HG03095 (cell line): ENCODE measurements around the gene KRT23.

Experiments used
- ATAC-seq: cut with Tn5 transposase; IDR thresholded peaks from one replicate; pipeline ENCODE4 v1.9.1; 2021; ENCODE audit warnings: moderate library complexity; ENCODE audit not compliant: unreplicated experiment

KRT23 gene, protein sequence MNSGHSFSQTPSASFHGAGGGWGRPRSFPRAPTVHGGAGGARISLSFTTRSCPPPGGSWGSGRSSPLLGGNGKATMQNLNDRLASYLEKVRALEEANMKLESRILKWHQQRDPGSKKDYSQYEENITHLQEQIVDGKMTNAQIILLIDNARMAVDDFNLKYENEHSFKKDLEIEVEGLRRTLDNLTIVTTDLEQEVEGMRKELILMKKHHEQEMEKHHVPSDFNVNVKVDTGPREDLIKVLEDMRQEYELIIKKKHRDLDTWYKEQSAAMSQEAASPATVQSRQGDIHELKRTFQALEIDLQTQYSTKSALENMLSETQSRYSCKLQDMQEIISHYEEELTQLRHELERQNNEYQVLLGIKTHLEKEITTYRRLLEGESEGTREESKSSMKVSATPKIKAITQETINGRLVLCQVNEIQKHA

DNA sequence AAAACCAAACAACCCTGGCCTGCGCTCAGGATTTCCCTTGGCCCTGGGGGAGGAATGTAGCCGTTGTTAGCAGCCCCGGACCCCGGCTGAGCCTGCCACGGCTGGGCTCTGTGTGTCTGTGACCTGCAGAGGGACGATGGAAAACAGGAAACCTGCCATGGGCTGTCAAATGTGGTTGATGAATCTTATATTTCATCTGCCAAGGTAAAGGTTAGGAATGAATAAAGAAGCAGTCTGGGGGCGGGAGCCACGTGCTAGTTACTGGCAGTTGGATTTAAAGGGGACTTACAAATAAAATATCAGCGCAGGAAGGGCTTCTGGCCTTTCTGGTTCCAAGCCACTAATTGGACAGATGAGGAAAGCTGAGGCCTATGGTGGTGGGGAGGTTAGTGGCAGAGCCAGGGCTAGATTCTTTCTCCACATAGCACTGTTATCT is at the start of gene KRT23:
Gene KRT23 (minus strand): TSS at position 263 of the 436 bp plus-strand sequence. CDS start 1,043 bp downstream, outside the sequence.
- no peak for ATAC-seq

DNA sequence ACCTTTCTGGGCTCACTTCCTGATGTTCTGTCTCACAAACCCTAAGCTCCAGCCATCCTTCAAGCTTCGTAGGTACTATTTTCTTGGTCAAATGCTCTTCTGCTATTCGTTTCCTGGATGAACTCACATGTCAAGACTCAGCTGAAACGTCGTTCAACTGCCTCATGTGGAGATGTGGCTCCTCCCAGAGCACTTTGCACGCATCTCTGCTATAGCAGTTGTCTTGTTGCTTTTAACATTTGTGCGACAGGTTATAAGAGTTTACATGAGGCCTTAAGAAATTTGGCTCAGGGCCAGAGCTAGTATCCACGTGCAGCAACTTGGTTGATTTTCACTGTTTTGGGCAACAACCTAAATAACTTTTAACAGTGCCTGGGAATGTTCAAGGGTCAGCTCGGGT is 49.5 kb upstream of the KRT23 start:
- no peak for ATAC-seq

DNA sequence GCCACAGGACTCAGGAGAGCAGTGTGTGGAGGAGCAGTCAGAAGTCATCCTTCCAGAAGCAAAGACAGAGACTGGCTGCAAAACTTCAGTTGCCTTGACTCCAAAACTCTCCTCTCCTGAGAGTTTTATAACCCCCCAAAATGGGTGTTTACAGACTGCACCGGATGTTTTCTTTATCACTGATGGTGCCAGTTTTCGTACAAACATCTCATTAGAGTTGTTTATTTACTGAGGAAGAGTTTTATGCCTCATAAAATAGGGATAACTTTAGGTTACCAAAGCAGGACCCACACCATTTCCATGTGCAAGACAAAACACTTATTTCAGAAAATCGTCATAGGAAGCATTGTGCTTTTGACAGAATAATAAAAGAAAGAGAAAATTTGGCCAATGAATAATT is 46.8 kb upstream of the KRT23 start, which contains the start of gene KRT40:
Gene KRT40 (minus strand): TSS at position 101 of the 400 bp plus-strand sequence. CDS start 53 bp downstream, at position 48.
- ATAC-seq, result no peak

DNA sequence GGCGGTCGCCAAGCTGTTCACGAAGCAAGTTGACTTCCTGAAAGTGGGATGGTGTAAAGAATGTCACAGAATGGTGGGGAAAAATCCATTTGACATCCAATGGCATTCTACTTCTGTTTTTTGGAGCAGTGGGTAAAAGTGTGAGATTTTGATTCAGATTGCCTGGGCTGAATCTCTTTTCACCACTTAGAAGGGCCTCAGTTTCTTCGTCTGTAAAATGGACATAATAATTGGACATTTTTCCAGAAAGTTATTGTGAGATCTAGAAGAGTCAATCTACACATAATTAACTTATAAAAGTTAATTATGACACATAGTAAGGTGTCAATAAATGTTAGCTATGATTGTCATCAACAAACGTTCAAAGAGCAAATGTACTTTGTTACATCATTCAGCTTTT is 43.7 kb upstream of the KRT23 start:
- ATAC-seq, result no peak

DNA sequence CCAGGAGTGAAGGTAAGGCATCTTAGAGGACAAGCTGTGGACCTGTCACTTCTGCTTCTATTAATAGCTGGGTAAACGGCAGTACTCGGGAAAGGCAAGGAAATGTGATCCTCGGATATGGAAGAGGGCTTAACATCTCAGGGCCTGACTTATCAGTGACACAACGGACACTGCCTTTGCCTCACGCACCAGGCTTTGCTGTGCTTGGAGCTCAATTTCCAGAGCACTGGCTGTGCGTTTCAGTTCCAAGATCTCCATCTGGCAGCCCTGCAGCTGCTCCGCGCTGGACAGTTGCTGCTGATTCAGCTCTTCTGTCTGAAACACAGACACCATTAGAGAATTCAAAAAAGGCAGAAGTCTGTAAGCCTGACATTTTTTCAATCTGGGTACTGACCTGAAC is 43.1 kb upstream of the KRT23 start:
- ATAC-seq, result no peak

DNA sequence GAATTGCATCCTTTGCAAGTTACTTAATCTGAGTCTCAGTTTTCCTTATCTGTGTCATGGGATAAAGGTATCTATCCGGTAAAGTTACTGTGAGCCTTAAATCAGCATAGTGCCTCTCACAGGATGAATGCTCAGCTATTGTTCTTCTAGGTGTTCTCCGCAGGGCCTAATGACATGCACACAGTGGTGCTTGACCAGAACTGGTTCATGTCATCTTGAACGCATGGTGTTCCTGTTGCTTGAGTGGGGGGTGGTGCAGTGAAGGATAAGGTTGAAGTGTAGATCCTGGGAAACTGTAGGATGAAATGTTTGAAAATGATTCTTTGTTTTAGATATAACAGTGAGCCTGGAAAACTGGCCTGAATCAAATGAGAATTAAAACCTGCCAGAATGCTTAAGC is 42.7 kb upstream of the KRT23 start:
- no peak for ATAC-seq

DNA sequence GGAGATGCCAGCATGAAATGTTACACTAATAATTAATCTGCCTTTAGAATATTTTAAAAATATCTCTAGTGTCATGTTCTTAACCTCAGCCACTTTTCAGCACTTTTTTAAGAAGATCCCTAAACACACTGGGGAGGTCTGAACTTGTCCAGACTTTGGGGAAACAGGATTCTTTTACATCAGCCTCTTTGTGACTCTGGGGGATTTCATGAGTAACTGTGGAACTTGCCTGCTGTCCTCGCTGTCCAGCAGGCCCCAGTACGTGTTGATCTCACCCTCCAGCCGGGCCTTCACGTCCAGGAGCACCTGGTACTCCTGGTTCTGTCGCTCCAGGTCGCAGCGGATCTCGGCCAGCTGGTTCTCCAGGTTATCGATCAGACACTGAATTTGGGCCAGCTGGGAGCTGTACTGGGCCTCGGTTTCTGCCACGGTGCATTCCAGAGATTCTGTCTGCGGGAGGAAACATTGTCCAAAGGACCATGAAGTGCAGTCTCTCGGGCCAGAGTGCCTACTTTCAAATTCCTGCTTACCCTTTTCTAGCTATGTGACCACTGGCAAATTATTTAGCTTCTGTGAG is 41.2 kb upstream of the KRT23 start:
- no peak for ATAC-seq

DNA sequence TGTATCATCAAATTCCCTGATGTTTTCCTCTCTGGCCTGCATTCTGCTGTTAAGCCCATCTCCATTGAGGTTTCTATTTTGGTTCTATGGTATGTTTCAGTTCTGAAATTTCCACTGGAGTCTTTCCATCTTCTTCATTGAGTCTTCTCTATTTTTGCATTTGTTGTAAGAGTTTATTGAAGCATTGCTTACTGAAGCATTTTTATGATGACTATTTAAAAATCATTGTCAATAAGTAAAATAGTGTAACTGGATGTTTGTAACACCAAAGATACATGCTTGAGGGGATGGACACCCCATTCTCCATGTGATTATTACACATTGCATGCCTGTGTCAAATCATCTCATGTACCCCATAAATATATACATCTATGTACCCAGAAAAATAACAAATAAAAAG is 38.1 kb upstream of the KRT23 start:
- ATAC-seq, result no peak

DNA sequence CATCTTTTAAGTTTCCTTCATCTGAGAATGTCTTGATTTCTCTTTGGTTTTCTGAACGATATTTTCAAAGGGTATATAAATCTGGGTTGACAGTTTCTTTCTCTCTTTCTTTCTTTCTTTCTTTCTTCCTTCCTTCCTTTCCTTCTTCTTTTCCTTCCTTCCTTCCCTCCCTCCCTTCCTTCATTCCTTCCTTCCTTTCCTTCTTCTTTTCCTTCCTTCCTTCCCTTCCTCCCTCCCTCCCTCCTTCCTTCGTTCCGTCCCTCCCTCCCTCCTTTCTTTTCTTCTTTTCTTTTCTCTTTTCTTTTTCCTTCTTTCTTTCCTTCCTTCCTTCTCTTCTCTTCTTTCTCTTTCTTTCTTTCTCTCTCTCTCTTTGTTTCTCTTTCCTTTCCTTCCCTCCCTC is 36.9 kb upstream of the KRT23 start:
- no peak for ATAC-seq

DNA sequence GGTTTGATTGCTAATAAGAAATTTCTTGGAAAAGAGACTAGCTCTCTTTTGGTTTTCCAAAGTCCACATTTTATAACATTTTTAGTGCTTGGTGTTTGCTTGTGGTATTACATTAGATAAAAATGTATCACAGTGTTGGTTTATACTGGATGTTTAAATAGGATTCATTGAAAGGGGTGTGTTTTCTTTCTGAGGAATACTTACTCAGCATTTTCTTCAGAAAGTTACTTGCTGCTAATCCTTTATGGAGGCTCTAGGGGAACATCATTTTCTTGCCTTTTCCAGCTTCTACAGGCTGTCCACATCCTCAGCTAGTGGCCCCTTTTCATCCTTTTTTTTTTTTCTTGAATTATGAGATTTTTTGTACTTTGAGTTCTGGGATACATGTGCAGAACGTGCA is 30.1 kb upstream of the KRT23 start:
- no peak for ATAC-seq

DNA sequence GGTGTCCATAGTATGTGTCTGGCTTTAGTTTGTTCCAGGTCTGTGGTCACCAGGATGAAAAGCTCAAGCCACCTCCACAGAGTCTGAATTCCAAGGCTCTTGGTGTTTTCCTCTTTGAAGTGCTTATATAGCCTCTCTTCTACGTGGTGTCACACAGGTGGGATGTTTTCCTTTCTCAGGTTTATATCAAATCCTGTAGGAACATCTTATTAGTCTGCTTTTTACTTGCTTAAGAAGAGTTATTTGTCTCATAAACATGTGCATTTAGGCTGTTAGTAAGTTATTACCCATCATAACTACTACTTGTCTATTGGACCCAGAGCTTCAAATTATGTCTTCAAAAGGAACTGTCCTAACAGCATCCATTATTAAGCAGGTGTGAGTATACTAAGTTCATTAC is 29.4 kb upstream of the KRT23 start, which contains the start of gene KRT39:
Gene KRT39 (minus strand): TSS at position 101 of the 400 bp plus-strand sequence. CDS start 92 bp downstream, at position 9.
- ATAC-seq, result no peak

DNA sequence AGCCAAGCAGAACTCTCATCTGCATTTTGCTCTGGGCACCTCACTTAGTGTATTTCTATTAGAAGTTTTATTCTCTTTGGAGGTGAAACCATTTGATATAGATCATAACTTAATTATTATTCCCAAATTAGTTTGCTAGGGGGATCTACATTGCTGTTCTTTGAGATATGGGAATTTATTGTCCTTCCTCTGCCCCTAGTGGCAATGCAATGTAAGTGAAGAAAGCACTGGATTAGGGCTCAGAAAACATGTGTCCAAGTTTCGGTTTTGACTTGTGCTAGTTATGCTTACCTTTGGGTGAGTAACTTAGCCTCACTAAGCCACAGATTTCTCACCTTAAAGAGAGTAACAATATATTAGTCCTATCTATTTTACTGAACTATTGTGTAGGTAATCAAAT is 26.4 kb upstream of the KRT23 start:
- no peak for ATAC-seq

DNA sequence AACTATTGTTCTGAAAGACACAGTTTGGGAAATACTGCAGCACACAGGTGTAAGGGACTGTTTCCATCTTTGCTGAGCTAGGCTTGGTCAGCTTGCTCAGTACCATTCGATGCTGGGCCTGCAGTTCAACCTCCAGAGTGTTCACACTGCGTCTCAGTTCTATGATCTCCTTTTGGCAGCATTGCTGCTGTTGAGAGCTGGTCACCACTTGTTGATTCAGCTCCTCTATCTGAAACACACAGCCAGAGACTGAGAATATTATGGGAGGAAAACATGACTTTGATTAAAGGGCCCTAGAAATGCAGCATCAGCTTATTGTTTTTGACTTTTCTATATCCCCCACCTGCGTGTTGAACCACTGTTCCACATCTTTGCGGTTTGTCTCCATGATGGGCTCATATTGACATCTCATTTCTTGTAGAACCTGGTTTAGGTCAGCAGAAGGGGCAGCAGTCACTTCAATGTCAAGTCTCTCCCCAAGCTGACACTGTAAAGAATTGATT is 24.7 kb upstream of the KRT23 start:
- ATAC-seq, result no peak

DNA sequence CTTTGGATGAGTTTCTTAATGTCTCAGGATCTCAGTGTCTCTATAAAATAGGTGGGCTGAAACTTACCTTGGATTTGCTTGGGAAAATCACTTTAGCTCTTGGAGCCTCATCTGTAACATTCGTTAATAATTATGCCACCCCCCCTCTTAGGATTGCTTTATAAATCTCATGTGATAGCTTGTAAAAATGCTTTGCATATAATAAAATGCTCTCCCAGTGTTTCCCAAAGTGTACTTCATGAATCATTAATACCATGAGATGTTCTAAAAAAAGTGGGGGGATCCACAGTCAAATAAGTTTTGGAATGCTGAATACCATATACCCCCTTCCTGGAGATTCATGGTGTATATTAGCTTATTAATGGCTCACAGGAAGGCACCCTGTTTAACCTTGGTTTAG is 24.1 kb upstream of the KRT23 start:
- no peak for ATAC-seq

DNA sequence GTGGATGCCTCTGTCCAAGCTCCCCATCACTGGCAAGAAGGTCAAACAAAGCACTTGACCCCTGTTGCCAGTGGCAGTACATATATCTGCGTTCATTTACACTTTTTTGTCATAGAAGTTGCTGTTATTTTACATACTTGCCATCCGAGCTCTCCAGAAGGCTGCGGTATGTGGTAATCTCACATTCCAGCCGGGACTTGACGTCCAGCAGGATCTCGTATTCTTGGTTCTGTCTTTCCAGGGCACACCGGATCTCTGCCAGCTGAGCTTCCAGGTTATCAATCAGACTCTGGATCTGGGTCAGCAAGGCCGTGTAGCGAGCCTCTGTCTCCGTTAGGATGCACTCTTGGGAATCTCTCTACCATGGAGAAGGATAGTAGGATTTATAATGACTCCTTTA is 22.7 kb upstream of the KRT23 start:
- ATAC-seq, result no peak

DNA sequence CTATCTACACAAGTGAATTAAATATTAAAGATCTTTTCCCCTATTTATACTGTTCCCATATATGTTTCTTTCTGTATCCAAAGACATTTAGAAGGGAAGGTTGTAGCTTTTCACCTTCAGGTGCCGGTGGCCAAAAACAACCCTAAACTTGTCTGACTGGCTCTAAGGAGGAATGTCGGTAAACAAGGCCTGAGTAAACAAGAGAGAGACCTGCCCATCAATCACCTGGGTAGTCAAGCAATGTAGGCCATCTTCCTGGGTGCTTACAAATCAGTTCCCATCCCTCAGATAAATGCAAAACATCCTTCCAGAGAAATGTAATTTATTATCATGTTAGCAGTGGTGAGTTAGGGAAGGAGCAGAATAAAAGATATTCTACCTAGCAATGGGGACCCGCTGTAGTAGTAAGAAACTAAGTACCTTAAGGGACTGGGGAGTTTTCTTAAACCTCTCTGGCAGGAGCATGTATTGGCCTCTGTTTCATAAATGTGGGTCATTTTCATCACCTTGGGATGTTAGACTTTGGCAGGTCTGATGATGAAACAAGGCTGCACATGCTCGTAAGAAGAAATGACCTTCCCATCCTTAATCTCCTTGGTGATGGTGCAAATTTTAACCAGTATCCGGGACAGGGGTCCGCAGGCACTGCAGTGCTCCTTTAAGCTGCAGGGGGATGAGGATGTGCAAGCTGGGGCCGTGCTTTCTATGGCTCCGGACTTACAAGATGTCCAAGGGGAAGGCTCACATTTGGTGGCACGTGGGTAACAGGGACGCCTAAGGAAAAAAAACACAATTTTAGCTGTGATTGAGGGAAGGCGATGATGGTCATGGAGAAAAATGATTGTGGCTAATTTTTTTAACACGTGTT is 20.9 kb upstream of the KRT23 start:
- no peak for ATAC-seq

DNA sequence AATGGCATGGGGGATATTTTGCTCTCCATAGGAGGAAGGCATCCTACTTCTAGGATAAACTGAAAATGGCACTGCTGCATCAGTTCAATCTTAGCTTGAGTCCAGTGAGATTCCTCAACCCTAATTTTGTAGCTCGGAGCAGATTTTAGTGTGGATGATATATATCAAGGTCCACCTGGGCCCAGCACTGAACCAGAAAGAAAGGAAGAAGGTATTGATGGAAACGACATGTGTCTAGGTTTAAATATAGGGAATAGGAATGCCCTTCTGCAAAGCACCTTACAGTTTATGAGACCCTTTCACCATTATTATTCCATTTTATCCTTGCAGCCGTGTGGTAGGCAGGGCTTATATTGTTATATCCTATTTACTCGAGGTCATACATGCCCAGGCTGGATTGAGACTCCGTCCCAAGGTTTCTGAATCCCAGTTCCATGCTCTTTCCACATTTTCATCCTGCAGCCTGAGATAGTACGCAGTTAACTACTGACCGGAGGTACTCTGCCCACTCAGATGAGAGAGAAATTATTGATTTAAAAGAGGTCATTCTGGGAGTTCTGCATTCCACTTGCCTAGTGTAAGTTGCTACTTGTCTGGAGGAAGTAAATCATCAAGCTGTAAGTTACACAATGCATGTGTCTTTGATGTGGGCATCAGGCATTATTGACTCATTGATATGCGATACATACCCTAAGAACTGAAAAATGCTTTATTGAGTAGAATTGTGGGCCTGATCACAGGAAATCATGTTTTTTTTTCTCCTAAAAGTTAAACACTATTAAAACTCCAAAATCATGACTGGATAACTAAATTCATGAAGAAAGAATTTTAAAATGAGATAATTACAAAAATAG is 19.2 kb upstream of the KRT23 start:
- no peak for ATAC-seq

DNA sequence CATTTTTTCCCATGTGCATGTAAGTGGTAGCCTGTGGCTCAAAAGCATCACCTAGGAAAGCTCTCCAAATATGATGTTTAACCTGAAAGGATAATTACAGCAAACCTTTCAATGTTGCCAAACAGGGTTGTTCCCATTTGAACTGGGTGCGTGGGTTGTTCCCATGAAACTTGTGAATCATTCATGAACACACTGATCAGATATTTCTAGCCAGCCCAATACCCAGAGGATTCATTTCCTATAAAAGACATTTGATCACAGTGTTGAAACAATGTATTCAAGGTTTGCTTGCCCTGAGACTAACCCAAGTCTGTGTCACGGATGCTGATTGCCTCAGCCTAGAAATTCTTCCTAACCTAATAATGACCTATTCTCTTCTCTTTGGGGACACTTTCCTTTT is 16.4 kb upstream of the KRT23 start:
- no peak for ATAC-seq

DNA sequence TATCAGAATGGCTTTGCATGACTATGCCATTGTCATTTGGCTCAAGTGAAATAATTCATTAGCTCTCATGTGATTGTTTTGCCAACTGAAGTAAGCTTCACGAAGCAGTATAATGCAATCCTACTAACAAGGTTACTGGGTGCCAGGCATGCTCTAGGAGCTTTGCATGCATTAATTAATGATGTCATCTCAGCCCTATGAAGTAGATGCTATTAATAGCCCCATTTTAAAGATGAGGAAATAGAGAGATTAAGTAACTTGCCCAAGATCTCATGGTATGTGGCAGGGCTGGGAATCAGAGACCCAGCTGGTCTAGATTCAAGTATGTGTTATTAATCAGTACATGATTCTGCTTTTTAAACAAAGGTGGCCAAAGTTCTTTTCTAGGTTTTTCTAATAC is 15.2 kb upstream of the KRT23 start:
- ATAC-seq, result no peak

DNA sequence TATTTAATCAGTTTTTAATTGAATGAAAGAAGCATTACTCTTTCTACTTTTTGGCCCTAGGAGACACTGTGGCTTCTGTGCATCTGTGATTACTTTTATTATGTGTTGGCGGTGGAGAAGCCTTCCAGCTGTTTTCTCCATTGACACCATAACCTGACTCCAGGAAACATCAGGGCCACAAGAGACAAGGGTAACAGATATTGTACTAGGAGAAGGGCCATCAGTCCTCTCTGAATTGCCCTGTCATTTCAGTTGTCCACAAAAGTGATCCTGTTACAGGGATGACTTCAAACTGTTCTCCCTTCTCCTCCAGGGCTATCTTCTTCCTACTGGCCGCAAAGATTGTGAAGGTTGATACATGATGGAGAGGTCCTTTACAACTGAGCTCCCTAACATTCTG is 14.7 kb upstream of the KRT23 start:
- no peak for ATAC-seq
